Measurements from ENCODE around the gene SOS1.
"Not testable (repeated sequence)": the region's sequence is repeated elsewhere in the genome, so short reads cannot be mapped to it uniquely, and the experiment has no call there.

The SOS1 gene

GRCh38 chr2:39065616-39066015 lies 55.2 kb downstream of the SOS1 start:
- Mint-ChIP-seq H3K36me3 (ENCODE audit: low read depth) (peaks cover 44% of the 10 kb centered on the region), H3K27ac (no peak overlapping the region)

DNA sequence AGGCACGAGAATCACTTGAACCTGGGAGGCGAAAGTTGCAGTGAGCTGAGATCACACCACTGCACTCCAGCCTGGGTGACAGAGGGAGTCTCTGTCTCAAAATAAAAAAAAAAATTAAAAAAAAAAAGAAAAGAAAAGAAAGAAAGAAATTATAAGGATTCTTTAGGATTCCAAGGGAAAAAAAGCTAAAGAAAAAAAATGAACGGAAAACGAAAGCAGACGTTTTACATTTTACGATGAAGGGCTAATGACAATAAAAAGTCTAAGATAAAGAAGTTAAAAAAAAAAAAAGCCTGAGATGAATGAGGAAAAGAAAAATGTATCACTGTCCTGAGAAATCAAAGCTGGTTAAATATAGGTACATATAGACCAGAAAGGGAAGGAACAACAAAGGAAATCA lies 58.5 kb downstream of the SOS1 start:
- H3K27ac Mint-ChIP-seq = no peak overlapping the region
- peaks cover 44% of the 10 kb centered on the region for H3K36me3 Mint-ChIP-seq (ENCODE audit: low read depth)
- H3K27me3 Mint-ChIP-seq (ENCODE audit: low read depth) = no peaks in the 10 kb centered on the region
- DNase-seq (ENCODE audit: low spot score) = no peak
- H3K4me3 Mint-ChIP-seq = no peak overlapping the region
- no peaks in the 10 kb centered on the region for H3K9me3 Mint-ChIP-seq
- peaks cover 26% of the 10 kb centered on the region for H3K4me1 Mint-ChIP-seq (ENCODE audit: low read depth)

More at GRCh38 chr2:39065616-39066015, 55.2 kb downstream of the SOS1 start:
- no peaks in the 10 kb centered on the region for H3K27me3 Mint-ChIP-seq (ENCODE audit: low read depth)
- peaks cover 29% of the 10 kb centered on the region for H3K4me1 Mint-ChIP-seq (ENCODE audit: low read depth)
- no peak for DNase-seq (ENCODE audit: low spot score)
- H3K4me3 Mint-ChIP-seq = no peak overlapping the region
- H3K9me3 Mint-ChIP-seq = no peaks in the 10 kb centered on the region

- Mint-ChIP-seq H3K27ac (no peak overlapping the region), H3K4me1 (ENCODE audit: low read depth) (peaks cover 24% of the 10 kb centered on the region), H3K4me3 (no peak overlapping the region), H3K9me3 (no peaks in the 10 kb centered on the region), H3K36me3 (ENCODE audit: low read depth) (peaks cover 42% of the 10 kb centered on the region), H3K27me3 (ENCODE audit: low read depth) (no peaks in the 10 kb centered on the region)
- no peak for DNase-seq (ENCODE audit: low spot score)
Observed at GRCh38 chr2:39061280-39061679, 59.6 kb downstream of the SOS1 start.

- H3K36me3 Mint-ChIP-seq (ENCODE audit: low read depth) = peaks cover 40% of the 10 kb centered on the region
- H3K9me3 Mint-ChIP-seq = no peaks in the 10 kb centered on the region
- H3K27me3 Mint-ChIP-seq (ENCODE audit: low read depth) = no peaks in the 10 kb centered on the region
- peaks cover 22% of the 10 kb centered on the region for H3K4me1 Mint-ChIP-seq (ENCODE audit: low read depth)
- no peak for DNase-seq (ENCODE audit: low spot score)
- H3K27ac Mint-ChIP-seq = no peak overlapping the region
- no peak overlapping the region for H3K4me3 Mint-ChIP-seq
Observed at GRCh38 chr2:39059366-39059952, 61.4 kb downstream of the SOS1 start.

DNA sequence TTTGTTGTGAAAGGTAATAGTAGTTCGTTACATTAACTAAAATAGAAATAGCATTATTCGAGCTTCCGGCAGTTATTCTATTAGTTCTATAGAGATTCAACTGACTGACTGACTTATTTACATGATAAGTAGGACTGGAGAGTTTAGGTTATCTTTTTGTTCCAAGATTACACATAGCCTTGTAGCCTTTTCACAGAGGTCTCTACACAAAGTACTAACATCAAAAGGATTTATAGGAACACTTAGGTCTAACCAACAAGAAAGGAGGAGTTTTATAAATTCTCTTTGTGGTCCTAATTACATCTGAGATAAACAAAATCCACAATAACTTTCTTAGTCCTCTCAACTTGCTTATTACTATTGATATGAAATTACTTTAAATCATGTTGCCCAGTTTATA lies 62.8 kb downstream of the SOS1 start:
- Mint-ChIP-seq H3K4me3 (no peak overlapping the region), H3K4me1 (ENCODE audit: low read depth) (peaks cover 28% of the 10 kb centered on the region), H3K27me3 (ENCODE audit: low read depth) (no peaks in the 10 kb centered on the region), H3K9me3 (no peaks in the 10 kb centered on the region), H3K36me3 (ENCODE audit: low read depth) (peaks cover 45% of the 10 kb centered on the region), H3K27ac (no peak overlapping the region)
- DNase-seq (ENCODE audit: low spot score) = no peak

DNA sequence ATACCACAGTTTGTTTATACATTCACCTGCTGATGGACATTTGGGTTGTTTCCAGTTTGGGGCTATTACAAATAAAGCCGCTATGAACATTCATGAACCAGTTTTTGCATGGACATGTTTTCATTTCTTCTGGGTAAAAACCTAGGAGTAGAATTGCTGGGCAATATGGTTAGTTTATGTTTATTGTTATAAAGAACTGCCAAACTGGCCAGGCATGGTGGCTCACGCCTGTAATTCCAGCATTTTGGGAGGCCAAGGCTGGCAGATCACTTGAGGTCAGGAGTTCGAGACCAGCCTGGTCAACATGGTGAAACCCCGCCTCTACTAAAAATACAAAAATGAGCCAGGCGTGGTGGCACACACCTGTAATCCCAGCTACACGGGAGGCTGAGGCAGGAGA lies 68.2 kb downstream of the SOS1 start:
- H3K4me3 Mint-ChIP-seq; H3K27me3 Mint-ChIP-seq (ENCODE audit: low read depth); H3K9me3 Mint-ChIP-seq; H3K27ac Mint-ChIP-seq; DNase-seq (ENCODE audit: low spot score): not testable (repeated sequence)
- Mint-ChIP-seq H3K36me3 (ENCODE audit: low read depth) (peaks cover 69% of the 10 kb centered on the region), H3K4me1 (ENCODE audit: low read depth) (peaks cover 13% of the 10 kb centered on the region)

- Mint-ChIP-seq H3K4me1 (ENCODE audit: low read depth) (peaks cover 9% of the 10 kb centered on the region), H3K27ac (no peak overlapping the region), H3K9me3 (no peaks in the 10 kb centered on the region), H3K36me3 (ENCODE audit: low read depth) (peaks cover 75% of the 10 kb centered on the region), H3K27me3 (ENCODE audit: low read depth) (no peaks in the 10 kb centered on the region), H3K4me3 (no peak overlapping the region)
- no peak for DNase-seq (ENCODE audit: low spot score)
Observed at GRCh38 chr2:39050109-39050508, 70.7 kb downstream of the SOS1 start.

DNA sequence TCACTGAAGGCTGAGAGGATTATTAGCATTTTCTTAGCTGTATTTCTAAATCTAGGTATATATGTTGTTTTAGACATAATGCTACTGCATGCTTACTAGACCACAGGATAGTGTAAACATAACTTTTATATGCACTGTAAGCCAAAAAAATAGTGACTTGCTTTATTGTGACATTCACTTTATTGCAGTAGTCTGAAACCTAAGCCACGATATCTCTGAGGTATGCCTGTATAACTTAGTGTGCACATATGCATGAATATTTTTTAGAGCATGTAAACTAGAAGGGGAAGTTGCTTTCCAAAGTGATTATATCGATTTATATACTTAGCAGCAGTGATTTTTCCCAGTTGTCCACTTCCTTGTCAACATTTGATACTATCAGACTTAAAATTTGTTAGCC lies 81.8 kb downstream of the SOS1 start:
- Mint-ChIP-seq H3K4me3 (no peak overlapping the region), H3K27me3 (ENCODE audit: low read depth) (no peaks in the 10 kb centered on the region), H3K9me3 (no peaks in the 10 kb centered on the region), H3K36me3 (ENCODE audit: low read depth) (peaks cover 65% of the 10 kb centered on the region), H3K27ac (no peak overlapping the region), H3K4me1 (ENCODE audit: low read depth) (no peaks in the 10 kb centered on the region)
- no peak for DNase-seq (ENCODE audit: low spot score)

- Mint-ChIP-seq H3K27me3 (ENCODE audit: low read depth) (no peaks in the 10 kb centered on the region), H3K27ac (no peak overlapping the region), H3K9me3 (no peaks in the 10 kb centered on the region), H3K36me3 (ENCODE audit: low read depth) (peaks cover 53% of the 10 kb centered on the region), H3K4me3 (no peak overlapping the region), H3K4me1 (ENCODE audit: low read depth) (no peaks in the 10 kb centered on the region)
- no peak for DNase-seq (ENCODE audit: low spot score)
Observed at GRCh38 chr2:39033980-39034379, 86.9 kb downstream of the SOS1 start.

DNA sequence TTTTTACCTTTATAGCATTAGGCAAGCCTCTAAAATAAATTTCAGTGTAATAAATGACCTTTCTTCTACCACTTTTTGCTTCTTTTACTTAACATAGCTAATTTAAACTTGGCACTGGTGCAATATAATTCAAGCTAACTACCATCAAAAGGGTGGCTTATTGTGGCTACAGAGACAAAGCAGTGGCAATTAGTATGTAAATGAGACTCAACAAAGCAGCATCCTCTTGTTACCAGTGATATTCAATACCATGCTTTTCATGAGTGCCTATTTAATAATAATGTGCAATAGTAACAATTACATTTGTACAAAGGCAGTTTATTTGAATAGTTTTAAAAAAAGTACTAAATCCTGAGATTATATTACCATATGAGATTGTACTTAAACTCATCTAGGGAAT lies 93.4 kb downstream of the SOS1 start:
- DNase-seq (ENCODE audit: low spot score) = no peak
- no peaks in the 10 kb centered on the region for H3K27me3 Mint-ChIP-seq (ENCODE audit: low read depth)
- no peak overlapping the region for H3K27ac Mint-ChIP-seq
- no peak overlapping the region for H3K4me3 Mint-ChIP-seq
- H3K36me3 Mint-ChIP-seq (ENCODE audit: low read depth) = peaks cover 36% of the 10 kb centered on the region
- no peaks in the 10 kb centered on the region for H3K9me3 Mint-ChIP-seq
- no peaks in the 10 kb centered on the region for H3K4me1 Mint-ChIP-seq (ENCODE audit: low read depth)

DNA sequence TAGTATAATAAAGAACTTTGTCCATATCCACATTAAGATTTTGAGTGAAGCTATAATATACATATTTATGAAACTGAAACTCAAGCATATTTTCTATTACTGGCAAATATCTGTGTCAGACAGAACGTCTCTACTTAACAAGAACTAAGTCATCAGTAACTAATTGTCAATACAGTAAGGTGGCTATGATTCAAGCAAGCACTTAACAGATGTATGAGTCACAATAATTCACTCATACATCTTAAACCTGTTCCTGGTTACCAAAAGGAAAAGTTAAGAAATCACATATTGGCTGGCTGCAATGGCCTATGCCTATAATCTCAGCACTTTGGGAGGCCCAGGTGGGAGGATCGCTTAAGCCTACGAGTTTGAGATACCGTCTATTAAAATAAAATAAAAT lies 96.0 kb downstream of the SOS1 start:
- Mint-ChIP-seq H3K9me3 (no peaks in the 10 kb centered on the region), H3K27ac (no peak overlapping the region), H3K4me1 (ENCODE audit: low read depth) (no peaks in the 10 kb centered on the region), H3K4me3 (no peak overlapping the region), H3K36me3 (ENCODE audit: low read depth) (peaks cover 29% of the 10 kb centered on the region), H3K27me3 (ENCODE audit: low read depth) (no peaks in the 10 kb centered on the region)
- no peak for DNase-seq (ENCODE audit: low spot score)

DNA sequence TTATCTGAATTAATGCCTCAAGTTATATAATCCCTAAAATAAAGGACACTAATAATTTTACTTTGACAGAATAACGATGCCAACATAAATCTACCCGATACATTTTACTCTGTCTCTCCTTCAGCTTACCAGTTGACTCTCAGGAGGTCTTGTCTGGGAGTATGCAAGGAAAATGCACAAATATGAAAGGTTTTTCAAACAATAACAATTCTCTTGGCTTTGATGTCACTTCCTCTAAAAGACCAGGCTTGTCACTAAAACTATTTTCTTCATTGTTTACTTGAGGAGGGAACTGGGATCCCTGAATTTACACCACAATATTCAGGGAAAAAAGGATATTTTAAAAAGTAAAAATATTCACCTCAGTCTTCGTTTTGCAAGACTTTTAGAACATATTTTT lies 97.2 kb downstream of the SOS1 start:
- Mint-ChIP-seq H3K27ac (no peak overlapping the region), H3K27me3 (ENCODE audit: low read depth) (no peaks in the 10 kb centered on the region), H3K4me3 (no peak overlapping the region), H3K9me3 (no peaks in the 10 kb centered on the region), H3K4me1 (ENCODE audit: low read depth) (peaks cover 4% of the 10 kb centered on the region), H3K36me3 (ENCODE audit: low read depth) (peaks cover 36% of the 10 kb centered on the region)
- DNase-seq (ENCODE audit: low spot score) = no peak

- Mint-ChIP-seq H3K27me3 (ENCODE audit: low read depth) (no peaks in the 10 kb centered on the region), H3K4me3 (no peak overlapping the region), H3K27ac (no peak overlapping the region), H3K36me3 (ENCODE audit: low read depth) (peaks cover 33% of the 10 kb centered on the region), H3K4me1 (ENCODE audit: low read depth) (peaks cover 7% of the 10 kb centered on the region), H3K9me3 (no peaks in the 10 kb centered on the region)
- DNase-seq (ENCODE audit: low spot score) = no peak
Observed at GRCh38 chr2:39022642-39023235, 98.1 kb downstream of the SOS1 start.

DNA sequence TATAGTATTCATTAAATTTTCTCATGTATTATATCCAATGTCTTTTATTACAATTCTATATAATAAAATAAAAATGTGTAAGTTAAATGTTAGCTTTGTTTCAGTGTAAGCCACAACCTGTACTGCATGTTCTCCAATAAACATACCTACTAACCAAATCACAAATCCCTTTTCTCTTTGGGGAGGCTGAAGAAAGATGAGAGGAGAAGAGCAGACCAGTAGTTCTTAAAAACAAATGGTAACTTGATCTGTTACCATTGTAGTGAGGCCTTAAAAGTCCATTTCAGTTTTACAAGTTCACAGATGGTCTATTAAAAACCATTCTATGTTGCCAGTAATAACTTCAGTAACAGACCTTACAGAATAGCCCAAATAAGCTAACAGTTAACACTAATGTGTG lies 100.5 kb downstream of the SOS1 start:
- H3K36me3 Mint-ChIP-seq (ENCODE audit: low read depth) = peaks cover 38% of the 10 kb centered on the region
- no peak for DNase-seq (ENCODE audit: low spot score)
- H3K4me3 Mint-ChIP-seq = no peak overlapping the region
- no peaks in the 10 kb centered on the region for H3K9me3 Mint-ChIP-seq
- H3K27me3 Mint-ChIP-seq (ENCODE audit: low read depth) = no peaks in the 10 kb centered on the region
- H3K4me1 Mint-ChIP-seq (ENCODE audit: low read depth) = peaks cover 7% of the 10 kb centered on the region
- H3K27ac Mint-ChIP-seq = no peak overlapping the region

DNA sequence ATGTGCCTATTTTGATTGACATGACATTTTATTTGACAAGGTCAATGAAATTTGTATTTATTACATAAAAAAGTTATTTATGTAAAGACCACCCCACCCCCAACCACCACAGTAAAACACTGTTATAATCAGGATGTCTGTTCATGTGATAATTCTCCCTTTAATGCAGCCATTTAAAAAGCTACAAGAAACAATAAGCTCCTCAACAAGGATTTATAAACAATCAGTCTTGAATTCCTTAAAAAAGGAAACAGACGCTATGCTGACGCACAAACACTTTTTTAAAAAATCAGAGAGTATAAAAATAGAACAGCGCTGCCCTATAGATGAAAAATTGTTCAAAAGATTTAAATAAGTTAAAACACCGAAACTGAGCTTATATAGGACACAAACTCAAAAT lies 102.2 kb downstream of the SOS1 start:
- Mint-ChIP-seq H3K27ac (no peak overlapping the region), H3K36me3 (ENCODE audit: low read depth) (peaks cover 41% of the 10 kb centered on the region), H3K4me3 (no peak overlapping the region), H3K9me3 (no peaks in the 10 kb centered on the region), H3K27me3 (ENCODE audit: low read depth) (no peaks in the 10 kb centered on the region), H3K4me1 (ENCODE audit: low read depth) (peaks cover 7% of the 10 kb centered on the region)
- DNase-seq (ENCODE audit: low spot score) = no peak
